Measurements from ENCODE around the gene EDNRA. TPM values are rescaled to one million over a fixed set of nuclear protein-coding genes. Genes with fewer than 3 reads are reported as not detected.

Gene EDNRA
- total RNA-seq, 1 donor from 2014 or later = 3.9 TPM

- DNase-seq (ENCODE audit: low read depth) = no peak
- TF ChIP-seq CTCF (conservative IDR thresholded peaks at IDR 0.05; ENCODE audit: low read depth, low read length) = no peak
Measured at GRCh38 chr4:147581606-147582350, 100.9 kb downstream of the EDNRA start.

GRCh38 chr4:147582386-147583060, 101.6 kb downstream of the EDNRA start:
- no peak for TF ChIP-seq CTCF (conservative IDR thresholded peaks at IDR 0.05; ENCODE audit: low read depth, low read length)
- DNase-seq (ENCODE audit: low read depth) = no peak
- no peak overlapping the region for H3K4me3 ChIP-seq (ENCODE audit: low read depth, low read length)

More at GRCh38 chr4:147581606-147582350, 100.9 kb downstream of the EDNRA start:
- no peak overlapping the region for H3K4me3 ChIP-seq (ENCODE audit: low read depth, low read length)

- TF ChIP-seq CTCF (conservative IDR thresholded peaks at IDR 0.05; ENCODE audit: low read depth, low read length) = no peak
- no peak for DNase-seq (ENCODE audit: low read depth)
- no peak overlapping the region for H3K4me3 ChIP-seq (ENCODE audit: low read depth, low read length)
Measured at GRCh38 chr4:147583876-147584275, 103.0 kb downstream of the EDNRA start.

- H3K4me3 ChIP-seq (ENCODE audit: low read depth, low read length) = no peak overlapping the region
- no peak for DNase-seq (ENCODE audit: low read depth)
- no peak for TF ChIP-seq CTCF (conservative IDR thresholded peaks at IDR 0.05; ENCODE audit: low read depth, low read length)
Measured at GRCh38 chr4:147586032-147586431, 105.1 kb downstream of the EDNRA start.

- DNase-seq (ENCODE audit: low read depth) = no peak
- no peak overlapping the region for H3K4me3 ChIP-seq (ENCODE audit: low read depth, low read length)
- TF ChIP-seq CTCF (conservative IDR thresholded peaks at IDR 0.05; ENCODE audit: low read depth, low read length) = no peak
Measured at GRCh38 chr4:147586637-147587036, 105.7 kb downstream of the EDNRA start.

- no peak overlapping the region for H3K4me3 ChIP-seq (ENCODE audit: low read depth, low read length)
- no peak for TF ChIP-seq CTCF (conservative IDR thresholded peaks at IDR 0.05; ENCODE audit: low read depth, low read length)
Measured at GRCh38 chr4:147587041-147587440, 106.1 kb downstream of the EDNRA start.

More at GRCh38 chr4:147587041-147587440, 106.1 kb downstream of the EDNRA start:
- no peak for DNase-seq (ENCODE audit: low read depth)

Measured in epithelial cell of proximal tubule (primary cell).